SK-N-SH treated with all-trans-retinoic acid at 6 μM for 48 hours (cell line): ENCODE data around the gene KCNMA1.
A peak's percentile ranks its signal among the peaks of the same experiment; 100 is the strongest.

Experiments
- ATAC-seq: fragments of 200-7000 bp; cut with Tn5 transposase; 3 replicates; pipeline ENCODE4 v1.9.1; 2020; ENCODE audit warnings: mild to moderate bottlenecking, moderate library complexity
- ARNTL ChIP-seq: fragments of 450-650 bp; formaldehyde crosslinking; IDR thresholded peaks from 2 replicates; pipeline ENCODE4 v1.5.0; 2020; ENCODE audit warnings: low read depth, mild to moderate bottlenecking, moderate library complexity, borderline replicate concordance
- BACH2 ChIP-seq: fragments of 250-450 bp; sonication (Bioruptor Pico); IDR thresholded peaks from 2 replicates; pipeline ENCODE4 v1.9.0; 2021; ENCODE audit warnings: mild to moderate bottlenecking, borderline replicate concordance
- CSDC2 ChIP-seq: fragments of 250-450 bp; sonication (Bioruptor Pico); IDR thresholded peaks from 2 replicates; pipeline ENCODE4 v1.5.0; 2020; ENCODE audit warnings: mild to moderate bottlenecking, moderate library complexity
- ESRRG ChIP-seq: fragments of 250-450 bp; sonication (Bioruptor Pico); IDR thresholded peaks from 2 replicates; pipeline ENCODE4 v1.6.1; 2021; ENCODE audit warnings: mild to moderate bottlenecking
- GLIS3 ChIP-seq: fragments of 250-450 bp; sonication (Bioruptor Pico); IDR thresholded peaks from 2 replicates; pipeline ENCODE4 v1.5.0; 2020; ENCODE audit warnings: mild to moderate bottlenecking, moderate library complexity
- ISL1 ChIP-seq: fragments of 250-450 bp; sonication (Bioruptor Pico); IDR thresholded peaks from 2 replicates; pipeline ENCODE4 v2.1.2; 2022; ENCODE audit warnings: mild to moderate bottlenecking, moderate library complexity
- OSR1 ChIP-seq: fragments of 250-450 bp; sonication (Bioruptor Pico); IDR thresholded peaks from 2 replicates; pipeline ENCODE4 v1.8.0; 2022; ENCODE audit warnings: moderate library complexity, mild to moderate bottlenecking, inconsistent platforms
- PPARA ChIP-seq: fragments of 250-450 bp; sonication (Bioruptor Pico); IDR thresholded peaks from 2 replicates; pipeline ENCODE4 v1.5.0; 2020; ENCODE audit warnings: mild to moderate bottlenecking, borderline replicate concordance
- RARB ChIP-seq: fragments of 250-450 bp; sonication (Bioruptor Pico); IDR thresholded peaks from 2 replicates; pipeline ENCODE4 v1.8.0; 2021; ENCODE audit warnings: mild to moderate bottlenecking, moderate library complexity
- TCF4 ChIP-seq: fragments of 250-450 bp; sonication (Bioruptor Pico); IDR thresholded peaks from 2 replicates; pipeline ENCODE4 v1.8.0; 2021; ENCODE audit warnings: mild to moderate bottlenecking, moderate library complexity, borderline replicate concordance
- TOX ChIP-seq: fragments of 250-450 bp; sonication (Bioruptor Pico); IDR thresholded peaks from 2 replicates; pipeline ENCODE4 v1.8.0; 2021; ENCODE audit warnings: mild to moderate bottlenecking, moderate library complexity, borderline replicate concordance
- ZC3H10 ChIP-seq: fragments of 250-450 bp; sonication (Bioruptor Pico); IDR thresholded peaks from 2 replicates; pipeline ENCODE4 v1.5.1; 2021; ENCODE audit warnings: mild to moderate bottlenecking, moderate library complexity
- ZFP3 ChIP-seq: fragments of 250-450 bp; sonication (Bioruptor Pico); IDR thresholded peaks from 2 replicates; pipeline ENCODE4 v1.5.0; 2020; ENCODE audit warnings: mild to moderate bottlenecking, moderate library complexity
- ZFP30 ChIP-seq: fragments of 450-650 bp; formaldehyde crosslinking; IDR thresholded peaks from 2 replicates; pipeline ENCODE4 v1.5.0; 2022; ENCODE audit warnings: mild to moderate bottlenecking, moderate library complexity
- ZNF565 ChIP-seq: fragments of 450-650 bp; formaldehyde crosslinking; conservative IDR thresholded peaks from 2 replicates; pipeline ENCODE4 v1.5.0; 2020; ENCODE audit warnings: low read depth, mild to moderate bottlenecking, moderate library complexity
- ZNF70 ChIP-seq: fragments of 450-650 bp; formaldehyde crosslinking; IDR thresholded peaks from 2 replicates; pipeline ENCODE4 v1.5.0; 2020; ENCODE audit warnings: mild to moderate bottlenecking, moderate library complexity
- ZNF8 ChIP-seq: fragments of 450-650 bp; formaldehyde crosslinking; IDR thresholded peaks from 2 replicates; pipeline ENCODE4 v1.5.0; 2020; ENCODE audit warnings: mild to moderate bottlenecking, moderate library complexity
- TF ChIP-seq, protein P1 (sequence below): fragments of 250-450 bp; sonication (Bioruptor Pico); IDR thresholded peaks from 2 replicates; pipeline ENCODE4 v1.5.1; 2021; ENCODE audit warnings: mild to moderate bottlenecking, moderate library complexity
- TF ChIP-seq, protein P2 (sequence below): fragments of 250-450 bp; sonication (Bioruptor Pico); IDR thresholded peaks from 2 replicates; pipeline ENCODE4 v1.5.0; 2020; ENCODE audit warnings: mild to moderate bottlenecking, moderate library complexity
- TF ChIP-seq, protein P3 (sequence below): fragments of 250-450 bp; sonication (Bioruptor Pico); IDR thresholded peaks from 2 replicates; pipeline ENCODE4 v1.5.1; 2020; ENCODE audit warnings: low read depth, mild to moderate bottlenecking, moderate library complexity
- TF ChIP-seq, protein P4 (sequence below): fragments of 250-450 bp; sonication (Bioruptor Pico); IDR thresholded peaks from 2 replicates; pipeline ENCODE4 v1.8.0; 2020; ENCODE audit warnings: mild to moderate bottlenecking, moderate library complexity, borderline replicate concordance

The KCNMA1 gene

DNA sequence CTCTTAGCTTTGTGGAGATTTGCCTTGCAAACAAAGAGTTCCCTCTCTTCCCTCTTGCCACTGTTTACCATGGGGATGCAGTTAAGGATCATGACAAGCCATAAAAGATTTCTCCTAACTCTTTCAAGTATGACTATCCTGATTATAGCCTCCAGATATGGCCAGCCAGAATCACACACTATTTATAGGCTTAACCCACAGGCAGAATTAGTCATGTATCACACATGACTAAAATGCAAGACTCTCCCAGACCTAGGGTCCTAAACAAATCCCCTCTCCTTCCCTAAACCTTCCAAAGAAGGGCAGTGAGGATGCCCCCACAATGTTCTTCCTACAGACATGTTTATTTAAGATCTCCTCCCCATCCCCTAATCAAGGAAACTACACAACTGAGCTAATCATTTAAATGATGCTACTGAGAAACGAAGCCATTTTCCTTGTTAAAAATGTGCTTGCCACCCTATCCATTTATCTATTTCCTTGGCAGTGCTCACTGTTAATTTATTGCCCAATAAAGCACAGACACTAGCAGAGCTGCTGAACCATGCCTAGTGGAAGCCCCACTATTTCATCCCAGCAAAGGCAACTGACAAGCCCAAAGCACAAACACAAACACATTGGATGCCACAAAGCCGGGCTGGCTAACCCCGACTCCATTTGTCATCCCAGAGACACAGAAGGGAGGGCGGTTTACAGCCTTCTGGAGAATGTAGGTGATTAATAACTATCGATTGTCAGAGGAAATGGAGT, 363.4 kb downstream of the KCNMA1 start:
- ATAC-seq = peak; percentile 84
- TF ChIP-seq, protein P1, sequence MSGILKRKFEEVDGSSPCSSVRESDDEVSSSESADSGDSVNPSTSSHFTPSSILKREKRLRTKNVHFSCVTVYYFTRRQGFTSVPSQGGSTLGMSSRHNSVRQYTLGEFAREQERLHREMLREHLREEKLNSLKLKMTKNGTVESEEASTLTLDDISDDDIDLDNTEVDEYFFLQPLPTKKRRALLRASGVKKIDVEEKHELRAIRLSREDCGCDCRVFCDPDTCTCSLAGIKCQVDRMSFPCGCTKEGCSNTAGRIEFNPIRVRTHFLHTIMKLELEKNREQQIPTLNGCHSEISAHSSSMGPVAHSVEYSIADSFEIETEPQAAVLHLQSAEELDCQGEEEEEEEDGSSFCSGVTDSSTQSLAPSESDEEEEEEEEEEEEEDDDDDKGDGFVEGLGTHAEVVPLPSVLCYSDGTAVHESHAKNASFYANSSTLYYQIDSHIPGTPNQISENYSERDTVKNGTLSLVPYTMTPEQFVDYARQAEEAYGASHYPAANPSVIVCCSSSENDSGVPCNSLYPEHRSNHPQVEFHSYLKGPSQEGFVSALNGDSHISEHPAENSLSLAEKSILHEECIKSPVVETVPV = no peak
- TF ChIP-seq ZFP3 (CRISPR knock-in tag) (no peak), ZNF565 (CRISPR knock-in tag) (no peak), ISL1 (CRISPR knock-in tag) (no peak), ZC3H10 (CRISPR knock-in tag) (no peak)
- TF ChIP-seq, all 23 proteins: peak for 0

DNA sequence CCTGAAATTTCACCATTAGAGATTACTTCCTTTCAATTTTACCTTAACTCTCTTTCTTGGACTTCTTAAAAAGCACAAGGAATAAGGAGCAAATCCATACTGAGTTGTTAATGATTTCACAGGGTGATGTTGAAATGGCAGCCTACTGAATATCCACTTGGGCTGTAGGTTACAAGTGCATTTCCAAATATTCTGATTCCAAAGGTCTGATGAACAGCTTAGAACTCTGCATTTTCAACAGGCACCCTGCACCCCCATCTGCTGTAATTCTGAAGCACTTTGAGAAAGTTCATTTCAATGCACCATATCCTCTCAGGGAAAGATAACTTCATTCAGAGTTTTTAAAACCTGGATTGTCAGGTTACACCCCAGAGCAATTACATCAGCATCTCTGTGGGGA, 368.4 kb downstream of the KCNMA1 start:
- no peak for ATAC-seq
- TF ChIP-seq, protein P2, sequence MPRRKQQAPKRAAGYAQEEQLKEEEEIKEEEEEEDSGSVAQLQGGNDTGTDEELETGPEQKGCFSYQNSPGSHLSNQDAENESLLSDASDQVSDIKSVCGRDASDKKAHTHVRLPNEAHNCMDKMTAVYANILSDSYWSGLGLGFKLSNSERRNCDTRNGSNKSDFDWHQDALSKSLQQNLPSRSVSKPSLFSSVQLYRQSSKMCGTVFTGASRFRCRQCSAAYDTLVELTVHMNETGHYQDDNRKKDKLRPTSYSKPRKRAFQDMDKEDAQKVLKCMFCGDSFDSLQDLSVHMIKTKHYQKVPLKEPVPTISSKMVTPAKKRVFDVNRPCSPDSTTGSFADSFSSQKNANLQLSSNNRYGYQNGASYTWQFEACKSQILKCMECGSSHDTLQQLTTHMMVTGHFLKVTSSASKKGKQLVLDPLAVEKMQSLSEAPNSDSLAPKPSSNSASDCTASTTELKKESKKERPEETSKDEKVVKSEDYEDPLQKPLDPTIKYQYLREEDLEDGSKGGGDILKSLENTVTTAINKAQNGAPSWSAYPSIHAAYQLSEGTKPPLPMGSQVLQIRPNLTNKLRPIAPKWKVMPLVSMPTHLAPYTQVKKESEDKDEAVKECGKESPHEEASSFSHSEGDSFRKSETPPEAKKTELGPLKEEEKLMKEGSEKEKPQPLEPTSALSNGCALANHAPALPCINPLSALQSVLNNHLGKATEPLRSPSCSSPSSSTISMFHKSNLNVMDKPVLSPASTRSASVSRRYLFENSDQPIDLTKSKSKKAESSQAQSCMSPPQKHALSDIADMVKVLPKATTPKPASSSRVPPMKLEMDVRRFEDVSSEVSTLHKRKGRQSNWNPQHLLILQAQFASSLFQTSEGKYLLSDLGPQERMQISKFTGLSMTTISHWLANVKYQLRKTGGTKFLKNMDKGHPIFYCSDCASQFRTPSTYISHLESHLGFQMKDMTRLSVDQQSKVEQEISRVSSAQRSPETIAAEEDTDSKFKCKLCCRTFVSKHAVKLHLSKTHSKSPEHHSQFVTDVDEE (CRISPR knock-in tag) = no peak
- no peak for TF ChIP-seq TCF4 (CRISPR knock-in tag)
- no peak for TF ChIP-seq GLIS3 (CRISPR knock-in tag)
- TF ChIP-seq, all 23 proteins: peak for 0

DNA sequence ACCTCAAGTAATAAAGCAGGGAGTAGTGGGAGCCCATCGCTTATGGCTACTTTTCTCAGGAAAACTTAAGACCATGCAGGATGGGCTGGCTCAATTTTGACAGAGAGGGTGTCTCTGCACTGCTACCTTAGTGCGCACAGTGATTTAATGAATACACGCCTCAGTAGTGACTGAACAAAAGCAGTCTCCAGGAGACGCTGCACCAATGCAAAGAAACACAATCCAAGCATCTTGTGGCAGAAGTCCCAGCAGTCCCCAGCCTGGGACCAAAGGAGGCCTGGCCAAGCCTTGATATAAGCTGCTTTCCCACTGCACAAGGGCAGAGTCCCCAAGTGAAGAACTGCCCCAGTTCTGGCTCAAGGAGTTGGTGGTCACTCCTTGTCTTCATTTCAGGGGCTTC, 368.9 kb downstream of the KCNMA1 start:
- TF ChIP-seq ZNF8 (CRISPR knock-in tag) = no peak
- no peak for TF ChIP-seq ARNTL (CRISPR knock-in tag)
- no peak for TF ChIP-seq ZNF70 (CRISPR knock-in tag)
- no peak for TF ChIP-seq OSR1 (CRISPR knock-in tag)
- TF ChIP-seq, protein P1 = no peak
- no peak for TF ChIP-seq ZC3H10 (CRISPR knock-in tag)
- no peak for TF ChIP-seq RARB (CRISPR knock-in tag)
- no peak for TF ChIP-seq TOX (CRISPR knock-in tag)
- no peak for TF ChIP-seq PPARA (CRISPR knock-in tag)
- TF ChIP-seq BACH2 (CRISPR knock-in tag) = no peak
- TF ChIP-seq TCF4 (CRISPR knock-in tag) = no peak
- TF ChIP-seq, protein P3, sequence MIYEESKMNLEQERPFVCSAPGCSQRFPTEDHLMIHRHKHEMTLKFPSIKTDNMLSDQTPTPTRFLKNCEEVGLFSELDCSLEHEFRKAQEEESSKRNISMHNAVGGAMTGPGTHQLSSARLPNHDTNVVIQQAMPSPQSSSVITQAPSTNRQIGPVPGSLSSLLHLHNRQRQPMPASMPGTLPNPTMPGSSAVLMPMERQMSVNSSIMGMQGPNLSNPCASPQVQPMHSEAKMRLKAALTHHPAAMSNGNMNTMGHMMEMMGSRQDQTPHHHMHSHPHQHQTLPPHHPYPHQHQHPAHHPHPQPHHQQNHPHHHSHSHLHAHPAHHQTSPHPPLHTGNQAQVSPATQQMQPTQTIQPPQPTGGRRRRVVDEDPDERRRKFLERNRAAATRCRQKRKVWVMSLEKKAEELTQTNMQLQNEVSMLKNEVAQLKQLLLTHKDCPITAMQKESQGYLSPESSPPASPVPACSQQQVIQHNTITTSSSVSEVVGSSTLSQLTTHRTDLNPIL = no peak
- TF ChIP-seq ISL1 (CRISPR knock-in tag) = no peak
- no peak for TF ChIP-seq ESRRG
- TF ChIP-seq, protein P4, sequence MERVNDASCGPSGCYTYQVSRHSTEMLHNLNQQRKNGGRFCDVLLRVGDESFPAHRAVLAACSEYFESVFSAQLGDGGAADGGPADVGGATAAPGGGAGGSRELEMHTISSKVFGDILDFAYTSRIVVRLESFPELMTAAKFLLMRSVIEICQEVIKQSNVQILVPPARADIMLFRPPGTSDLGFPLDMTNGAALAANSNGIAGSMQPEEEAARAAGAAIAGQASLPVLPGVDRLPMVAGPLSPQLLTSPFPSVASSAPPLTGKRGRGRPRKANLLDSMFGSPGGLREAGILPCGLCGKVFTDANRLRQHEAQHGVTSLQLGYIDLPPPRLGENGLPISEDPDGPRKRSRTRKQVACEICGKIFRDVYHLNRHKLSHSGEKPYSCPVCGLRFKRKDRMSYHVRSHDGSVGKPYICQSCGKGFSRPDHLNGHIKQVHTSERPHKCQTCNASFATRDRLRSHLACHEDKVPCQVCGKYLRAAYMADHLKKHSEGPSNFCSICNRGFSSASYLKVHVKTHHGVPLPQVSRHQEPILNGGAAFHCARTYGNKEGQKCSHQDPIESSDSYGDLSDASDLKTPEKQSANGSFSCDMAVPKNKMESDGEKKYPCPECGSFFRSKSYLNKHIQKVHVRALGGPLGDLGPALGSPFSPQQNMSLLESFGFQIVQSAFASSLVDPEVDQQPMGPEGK (CRISPR knock-in tag) = no peak
- TF ChIP-seq CSDC2 (CRISPR knock-in tag) = no peak
- TF ChIP-seq ZFP30 (CRISPR knock-in tag) = no peak
- no peak for TF ChIP-seq ZFP3 (CRISPR knock-in tag)
- peak; percentile 14 for ATAC-seq
